Caco-2 (cell line): Measurements from ENCODE around the gene UCKL1. TPM values are rescaled to one million over a fixed set of nuclear protein-coding genes. Genes with fewer than 3 reads are reported as not detected.

ENCODE experiments used
- BruUV-seq: library from RNA; stranded (reverse); fragments of 400-500 nt; replicated peaks from 2 replicates; lab custom pipeline; 2021; lab: Mats Ljungman, UMichigan
- CTCF ChIA-PET: fragments of 300-600 bp; sonication (Branson Sonifier 250); formaldehyde crosslinking; loops from one replicate; lab custom pipeline; 2022; ENCODE audit warnings: antibody characterized with exemption; lab: Charles Lee
- POLR2A ChIA-PET: fragments of 300-600 bp; sonication (Branson Sonifier 250); formaldehyde crosslinking; loops from one replicate; lab custom pipeline; 2022; ENCODE audit warnings: antibody characterized with exemption; lab: Charles Lee
- DNase-seq, 2 experiments: peaks; one replicate each; pipeline versions ENCODE4 v3.0.0 to v3.0.0-alpha.2; 2020 to 2022
- H3K27me3 ChIP-seq: replicated peaks from 2 replicates; pipeline ENCODE4 v1.6.0; 2011; ENCODE audit warnings: low read length; ENCODE audit not compliant: control insufficient read depth, insufficient read depth
- H3K36me3 ChIP-seq: 2 replicates; pipeline ENCODE4 v1.5.1; 2011; ENCODE audit warnings: low read length; ENCODE audit not compliant: control insufficient read depth, insufficient read depth
- H3K4me1 ChIP-seq: fragments of 250-450 bp; sonication (Bioruptor Pico); 2 replicates; pipeline ENCODE4 v1.5.1; 2020; ENCODE audit warnings: mild to moderate bottlenecking
- H3K4me3 ChIP-seq: 2 replicates; pipeline ENCODE4 v1.5.1; 2011; ENCODE audit warnings: low read depth, mild to moderate bottlenecking, control low read depth, low read length
- H3K9me3 ChIP-seq: fragments of 250-450 bp; sonication (Bioruptor Pico); 2 replicates; pipeline ENCODE4 v1.5.1; 2020; ENCODE audit warnings: mild to moderate bottlenecking, moderate library complexity
- H3K27ac Mint-ChIP-seq: one replicate; pipeline ENCODE4 v1.8.0; 2022; ENCODE audit warnings: mixed read lengths; ENCODE audit not compliant: unreplicated experiment
- H3K27me3 Mint-ChIP-seq: one replicate; pipeline ENCODE4 v1.8.0; 2022; ENCODE audit warnings: mixed read lengths; ENCODE audit not compliant: insufficient read depth, unreplicated experiment
- H3K36me3 Mint-ChIP-seq: one replicate; pipeline ENCODE4 v1.8.0; 2022; ENCODE audit warnings: mild to moderate bottlenecking, mixed read lengths; ENCODE audit not compliant: insufficient read depth, unreplicated experiment
- H3K4me1 Mint-ChIP-seq: one replicate; pipeline ENCODE4 v1.8.0; 2022; ENCODE audit warnings: low read depth, mixed read lengths; ENCODE audit not compliant: unreplicated experiment
- H3K4me3 Mint-ChIP-seq: one replicate; pipeline ENCODE4 v1.8.0; 2022; ENCODE audit warnings: mild to moderate bottlenecking, moderate library complexity, mixed read lengths; ENCODE audit not compliant: unreplicated experiment
- H3K9me3 Mint-ChIP-seq: one replicate; pipeline ENCODE4 v1.8.0; 2022; ENCODE audit warnings: mixed read lengths; ENCODE audit not compliant: unreplicated experiment
- CTCF ChIP-seq, 2 experiments: fragments of 200-600 bp in 1 of 2; IDR thresholded peaks; 1 replicate in 1 of 2; 2 replicates in 1 of 2; pipeline versions ENCODE4 v1.5.1 to v1.8.0; 2011 to 2022; ENCODE audit warnings: antibody characterized with exemption in 1 of 2, control low read depth in 1 of 2, inconsistent platforms in 1 of 2, low read depth in 1 of 2, low read length in 1 of 2, mild to moderate bottlenecking in 1 of 2, moderate library complexity in 1 of 2; ENCODE audit not compliant: insufficient read depth in 1 of 2, severe bottlenecking in 1 of 2, unreplicated experiment in 1 of 2
- intact Hi-C: fragments of 100-400 bp; cut with micrococcal nuclease; formaldehyde crosslinking; loops from one replicate; pipeline ENCODE4 v1.10.0; 2022; ENCODE audit not compliant: unreplicated experiment
- total RNA-seq: library from RNA; stranded (reverse); gene quantifications from 2 replicates; pipeline ENCODE4 v1.2.3, GENCODE V29; 2022

The UCKL1 gene
- total RNA-seq, 1 experiment from 2014 or later = 101 TPM

GRCh38 chr20:63957690-63958441, 1.6 kb upstream of the UCKL1 start:
- ChIA-PET POLR2A (interaction anchor here (0.5 to 2.0 kb wide), 19 partner anchors 16 to 437 kb away, joined by 3 to 17 read pairs (median 5); partner anchors contain the start of genes ARFRP1, OPRL1, PPDPF and PRPF6), CTCF (interaction anchor here (0.6 to 2.7 kb wide), 15 partner anchors 16 to 685 kb away, joined by 3 to 38 read pairs (median 5); partner anchors contain the start of genes ARFRP1, PRPF6, SAMD10 and TCEA2)
- Histone ChIP-seq H3K27me3 (no peaks in the 10 kb centered on the region), H3K36me3 (peaks cover 7% of the 10 kb centered on the region), H3K4me3 (peak overlapping the region; percentile 58), H3K9me3 (no peaks in the 10 kb centered on the region), H3K4me1 (peaks cover 22% of the 10 kb centered on the region)
- Mint-ChIP-seq H3K4me3 (peak overlapping the region; percentile 89), H3K36me3 (peaks cover 67% of the 10 kb centered on the region), H3K27ac (peak overlapping the region; percentile 94), H3K9me3 (no peaks in the 10 kb centered on the region), H3K27me3 (no peaks in the 10 kb centered on the region), H3K4me1 (peaks cover 43% of the 10 kb centered on the region)
- peak; percentile 91 to 97 for DNase-seq
- TF ChIP-seq CTCF (IDR thresholded peaks at IDR 0.05; ENCODE audit: insufficient read depth in 1 of 2, low read depth in 1 of 2, low read length in 1 of 2, severe bottlenecking in 1 of 2, unreplicated experiment in 1 of 2) = no peak
- BruUV-seq = no TSS peak
- intact Hi-C loops = loop anchor here (1.0 to 5.0 kb wide), 6 partner anchors 11 to 421 kb away; partner anchors contain the start of genes ARFRP1, DNAJC5, PTK6 and TPD52L2

- no peaks in the 10 kb centered on the region for H3K27me3 ChIP-seq
- TF ChIP-seq CTCF (IDR thresholded peaks at IDR 0.05; ENCODE audit: insufficient read depth in 1 of 2, low read depth in 1 of 2, low read length in 1 of 2, severe bottlenecking in 1 of 2, unreplicated experiment in 1 of 2) = peak; percentile 33 to 38
- H3K4me1 ChIP-seq = peaks cover 22% of the 10 kb centered on the region
- Mint-ChIP-seq H3K4me1 (peaks cover 43% of the 10 kb centered on the region), H3K36me3 (peaks cover 68% of the 10 kb centered on the region), H3K4me3 (peak overlapping the region; percentile 89), H3K27me3 (no peaks in the 10 kb centered on the region), H3K27ac (peak overlapping the region; percentile 94), H3K9me3 (no peaks in the 10 kb centered on the region)
- ChIA-PET POLR2A (interaction anchor here (0.5 to 2.0 kb wide), 16 partner anchors 16 to 436 kb away, joined by 3 to 17 read pairs (median 4); partner anchors contain the start of genes ARFRP1, OPRL1, PPDPF and PRPF6), CTCF (interaction anchor here (1.0 to 2.7 kb wide), 11 partner anchors 17 to 419 kb away, joined by 3 to 38 read pairs (median 5); partner anchors contain the start of genes ARFRP1, PRPF6, SAMD10 and TCEA2)
- H3K9me3 ChIP-seq = no peaks in the 10 kb centered on the region
- H3K36me3 ChIP-seq = peaks cover 4% of the 10 kb centered on the region
- DNase-seq = peak; percentile 96 to 97
- intact Hi-C loops = loop anchor here (1.0 to 5.0 kb wide), 6 partner anchors 12 to 420 kb away; partner anchors contain the start of genes ARFRP1, DNAJC5, PTK6 and TPD52L2
- TSS peak; percentile 2 for BruUV-seq
- H3K4me3 ChIP-seq = peak overlapping the region; percentile 58
Measured at GRCh38 chr20:63957004-63957689, 931 bp upstream of the UCKL1 start.

- H3K4me3 ChIP-seq = peak overlapping the region; percentile 58
- no TSS peak for BruUV-seq
- ChIA-PET CTCF (interaction anchor here (0.6 to 2.7 kb wide), 17 partner anchors 17 to 419 kb away, joined by 3 to 38 read pairs (median 6); partner anchors contain the start of genes ARFRP1, PRPF6, SAMD10 and TCEA2), POLR2A (interaction anchor here (0.6 to 2.0 kb wide), 15 partner anchors 11 to 436 kb away, joined by 3 to 24 read pairs (median 4); partner anchors contain the start of genes ARFRP1, GMEB2, HELZ2 and OPRL1)
- Mint-ChIP-seq H3K4me1 (peaks cover 43% of the 10 kb centered on the region), H3K27ac (peak overlapping the region; percentile 94), H3K9me3 (no peaks in the 10 kb centered on the region), H3K27me3 (no peaks in the 10 kb centered on the region), H3K36me3 (peaks cover 68% of the 10 kb centered on the region), H3K4me3 (peak overlapping the region; percentile 89)
- no peak for TF ChIP-seq CTCF (IDR thresholded peaks at IDR 0.05; ENCODE audit: insufficient read depth in 1 of 2, low read depth in 1 of 2, low read length in 1 of 2, severe bottlenecking in 1 of 2, unreplicated experiment in 1 of 2)
- no peaks in the 10 kb centered on the region for H3K9me3 ChIP-seq
- peaks cover 3% of the 10 kb centered on the region for H3K36me3 ChIP-seq
- no peaks in the 10 kb centered on the region for H3K27me3 ChIP-seq
- intact Hi-C loops = loop anchor here (1.0 to 5.0 kb wide), 7 partner anchors 13 to 419 kb away; partner anchors contain the start of genes ARFRP1, DNAJC5, PTK6 and TCEA2
- H3K4me1 ChIP-seq = peaks cover 22% of the 10 kb centered on the region
- DNase-seq = no peak
Measured at GRCh38 chr20:63956664-63957003, 418 bp upstream of the UCKL1 start.
